KOPT-K1 (cell line): Measurements from ENCODE around the gene PIK3CB.
"Not testable (repeated sequence)": the region's sequence is repeated elsewhere in the genome, so short reads cannot be mapped to it uniquely, and the experiment has no call there.

Experiments used
- H3K27ac ChIP-seq: fragments of 200-600 bp; sonication (generic); 2 replicates; pipeline ENCODE4 v1.5.1; 2016; ENCODE audit warnings: antibody characterized with exemption, mild to moderate bottlenecking, low read depth, low read length; ENCODE audit not compliant: poor library complexity, severe bottlenecking
- H3K36me3 ChIP-seq: fragments of 200-600 bp; sonication (generic); 2 replicates; pipeline ENCODE4 v1.5.1; 2017; ENCODE audit warnings: antibody characterized with exemption, mild to moderate bottlenecking, low read length, moderate library complexity; ENCODE audit not compliant: insufficient read depth
- H3K9me3 ChIP-seq: fragments of 200-600 bp; sonication (generic); 2 replicates; pipeline ENCODE4 v1.5.1; 2017; ENCODE audit warnings: antibody characterized with exemption, low read length, mild to moderate bottlenecking; ENCODE audit not compliant: insufficient read depth, poor library complexity, severe bottlenecking

The PIK3CB gene

DNA sequence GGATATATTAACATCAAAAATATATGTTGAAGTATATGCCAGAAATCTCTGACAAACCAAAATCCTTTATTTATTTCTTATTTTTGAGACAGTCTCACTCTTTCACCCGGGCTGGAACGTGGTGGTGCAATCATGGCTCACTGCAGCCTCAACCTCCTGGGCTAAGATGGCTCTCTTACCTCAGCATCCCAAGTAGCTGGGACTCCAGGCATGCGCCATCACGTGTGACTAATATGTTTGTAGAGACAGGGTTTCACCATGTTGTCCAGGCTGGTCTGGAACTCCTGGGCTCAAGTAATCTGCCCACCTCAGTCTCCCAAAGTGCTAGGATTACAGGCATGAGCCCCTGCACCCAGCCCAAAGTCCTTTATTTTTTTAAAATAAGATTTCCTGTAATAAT is 214.3 kb downstream of the PIK3CB start:
- no peaks in the 10 kb centered on the region for H3K9me3 ChIP-seq
- no peaks in the 10 kb centered on the region for H3K36me3 ChIP-seq
- no peak overlapping the region for H3K27ac ChIP-seq

DNA sequence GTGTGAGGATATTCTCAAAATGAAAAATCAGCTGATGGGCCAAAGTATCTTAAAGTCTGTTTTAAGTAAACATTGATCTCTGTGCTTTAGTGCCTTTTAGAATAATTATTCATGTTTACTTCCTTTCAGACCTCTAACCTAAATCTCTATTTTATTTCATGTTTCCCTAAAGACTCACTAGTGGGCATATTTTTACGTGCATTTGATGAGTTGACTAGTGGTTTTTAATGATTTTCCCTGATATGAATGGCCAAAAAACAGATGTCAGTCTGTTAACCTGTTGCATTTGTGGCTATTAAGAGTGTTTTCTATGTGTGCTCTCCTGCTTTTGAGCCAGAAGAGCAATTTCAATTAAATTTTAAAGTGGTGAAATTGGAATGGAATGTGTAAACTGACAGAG is 219.3 kb downstream of the PIK3CB start:
- Histone ChIP-seq H3K36me3 (no peaks in the 10 kb centered on the region), H3K27ac (no peak overlapping the region), H3K9me3 (no peaks in the 10 kb centered on the region)

DNA sequence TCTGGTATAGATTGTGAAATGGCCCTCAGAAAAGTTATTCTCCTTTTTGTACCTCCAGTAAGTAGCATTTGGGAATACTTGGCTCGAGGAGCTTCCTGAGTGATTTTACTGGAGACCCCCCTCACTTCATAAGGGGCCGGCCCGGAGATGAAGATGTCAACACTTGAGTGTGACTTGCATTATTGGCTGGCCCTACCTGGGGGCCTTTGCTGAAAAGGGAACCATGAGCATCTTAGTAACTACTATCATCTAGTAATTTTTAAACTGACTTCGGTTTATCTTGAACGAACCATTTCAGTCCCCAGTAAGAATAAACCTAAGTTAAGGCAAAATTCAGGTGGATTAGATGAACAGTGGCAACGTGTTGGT is 224.8 kb downstream of the PIK3CB start:
- no peaks in the 10 kb centered on the region for H3K36me3 ChIP-seq
- no peaks in the 10 kb centered on the region for H3K9me3 ChIP-seq
- peak overlapping the region; percentile 70 for H3K27ac ChIP-seq

DNA sequence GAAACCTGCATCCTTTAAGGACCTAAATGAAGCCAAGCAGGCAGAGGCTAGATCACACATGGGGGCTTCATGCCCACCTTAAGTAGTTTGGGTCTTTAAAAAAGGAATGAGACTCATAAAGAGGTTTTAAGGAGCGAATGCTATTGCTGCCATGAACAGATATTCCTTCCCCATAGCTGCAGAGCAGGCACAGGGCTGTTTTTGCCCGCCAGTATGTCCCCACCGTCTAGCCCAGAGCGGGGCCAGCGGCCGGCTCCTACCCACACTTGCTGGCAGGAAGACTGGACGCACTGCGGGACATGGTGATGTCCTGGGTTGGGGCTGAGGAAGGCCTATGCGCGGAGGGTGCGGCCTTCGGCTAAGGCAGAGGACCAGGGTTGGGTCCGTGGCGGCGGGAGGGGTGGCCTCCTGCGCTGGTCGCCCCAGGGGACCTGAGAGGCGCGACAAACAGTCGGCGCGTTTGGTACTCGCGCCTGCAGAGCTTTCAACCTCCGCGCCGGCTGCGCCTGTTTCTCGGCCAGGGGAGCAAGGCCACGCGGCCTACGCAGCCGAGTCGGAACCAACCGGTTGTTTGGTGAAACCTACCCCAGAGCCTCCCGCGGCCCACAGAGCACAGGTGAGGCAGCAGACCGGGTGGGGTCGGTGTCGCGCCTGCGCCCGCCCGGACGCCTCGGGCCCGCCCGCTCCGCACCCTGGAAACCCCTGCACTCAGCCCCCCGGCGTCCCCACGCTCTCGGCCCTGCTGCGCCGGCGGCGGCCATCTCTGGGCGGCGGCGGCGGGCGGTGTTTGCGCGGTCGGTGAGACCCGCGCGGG is 226.2 kb downstream of the PIK3CB start, which contains the start of gene FAIM:
Gene FAIM, plus strand, starts transcription at position 450 of the 814 bp plus-strand sequence. CDS start 10,956 bp downstream, outside the sequence.
- peak within 1 kb of the TSS; percentile 70 for H3K27ac ChIP-seq

DNA sequence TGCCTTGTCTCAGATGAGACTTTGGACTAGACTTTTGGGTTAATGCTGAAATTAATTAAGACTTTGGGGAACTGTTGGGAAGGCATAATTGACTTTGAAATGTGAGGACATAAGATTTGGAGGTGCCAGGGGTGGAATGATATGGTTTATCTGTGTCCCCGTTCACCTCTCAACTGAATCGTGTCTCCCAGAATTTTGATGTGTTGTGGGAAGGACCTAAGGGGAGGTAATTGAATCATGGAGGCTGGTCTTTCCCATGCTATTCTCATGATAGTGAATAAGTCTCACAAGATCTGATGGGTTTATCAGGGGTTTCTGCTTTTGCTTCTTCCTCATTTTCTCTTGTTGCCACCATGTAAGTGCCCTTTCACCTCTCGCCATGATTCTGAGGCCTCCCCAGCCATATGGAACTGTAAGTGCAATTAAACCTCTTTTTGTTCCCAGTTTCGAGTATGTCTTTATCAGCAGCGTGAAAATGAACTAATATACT is 230.6 kb downstream of the PIK3CB start:
- peaks cover 14% of the 10 kb centered on the region for H3K9me3 ChIP-seq
- not testable (repeated sequence) for H3K36me3 ChIP-seq, H3K27ac ChIP-seq

More for the DNA sequence above, 226.2 kb downstream of the PIK3CB start, which contains the start of gene FAIM:
- no peaks in the 10 kb centered on the region for H3K9me3 ChIP-seq
- no peaks in the 10 kb centered on the region for H3K36me3 ChIP-seq
